ENCODE results near the gene ACSF3. TPM values are rescaled to one million over a fixed set of nuclear protein-coding genes. Genes with fewer than 3 reads are reported as not detected.

The ACSF3 gene
- total RNA-seq, 2 experiments from 2014 or later = 44.7 to 49.5 TPM

DNA sequence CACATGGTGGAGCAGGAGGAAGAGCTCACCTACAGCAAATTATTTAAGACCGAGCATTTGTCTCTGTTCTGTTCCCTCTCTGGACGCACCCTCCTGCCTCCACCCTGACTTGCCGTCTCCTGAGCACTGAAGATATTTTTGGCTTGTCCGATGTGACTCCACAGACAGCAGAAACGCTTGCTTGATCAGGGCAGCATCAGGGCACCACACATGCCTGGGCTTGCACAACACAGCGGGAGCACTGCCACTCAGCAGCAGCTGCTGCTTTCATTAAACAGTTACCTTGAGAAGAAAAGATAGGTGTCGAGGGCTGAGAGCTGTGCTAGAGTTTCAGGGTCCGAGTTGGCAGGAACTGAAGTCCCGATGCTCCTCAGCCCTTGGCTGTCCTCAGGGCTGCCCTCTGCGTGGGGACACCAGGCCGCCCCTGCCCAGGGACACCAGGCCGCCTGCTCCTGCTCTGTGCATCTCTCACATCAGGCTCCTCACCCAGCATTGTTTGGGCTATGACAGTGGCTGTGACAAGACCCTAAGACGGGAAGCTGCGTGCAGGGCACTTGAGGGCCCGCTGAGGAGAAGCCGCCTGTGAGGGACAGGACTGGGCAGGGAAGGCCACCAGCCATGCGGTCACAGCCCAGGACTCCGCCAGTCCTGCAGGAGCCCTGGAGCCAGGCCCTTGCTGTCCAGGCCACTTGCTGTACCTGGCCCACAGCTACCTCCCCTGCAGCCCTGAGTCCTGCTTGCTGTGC, 56.6 kb downstream of the ACSF3 start:
- Histone ChIP-seq H3K9me3 (ENCODE audit: control insufficient read depth in 1 of 2, insufficient read depth in 1 of 2, low read length in 2 of 2) (peaks cover 0 to 16% of the 10 kb centered on the region in 2 experiments), H3K4me1 (ENCODE audit: insufficient read depth, low read length) (no peaks in the 10 kb centered on the region), H3K36me3 (ENCODE audit: insufficient read depth, low read length) (peaks cover 33% of the 10 kb centered on the region), H3K27ac (ENCODE audit: low read depth in 1 of 2, low read length in 2 of 2) (no peak overlapping the region), H3K4me3 (ENCODE audit: low read length) (no peak overlapping the region), H3K27me3 (ENCODE audit: control insufficient read depth in 1 of 2, insufficient read depth in 2 of 2, low read length in 2 of 2) (no peaks in the 10 kb centered on the region)
- peak in 1 of 14 experiments; percentile 8 for DNase-seq
- no peak for ATAC-seq (ENCODE audit: poor library complexity)
- POLR2A ChIA-PET = no interaction called here
- H3K4me1 Mint-ChIP-seq (ENCODE audit: low read depth) = no peaks in the 10 kb centered on the region
- intact Hi-C loops (cut with DNase I, micrococcal nuclease) = no loop called here
- no peaks in the 10 kb centered on the region for H3K9me3 Mint-ChIP-seq
- peaks cover 60% of the 10 kb centered on the region for H3K36me3 Mint-ChIP-seq (ENCODE audit: low read depth)
- no peak overlapping the region for H3K4me3 Mint-ChIP-seq
- no peaks in the 10 kb centered on the region for H3K27me3 Mint-ChIP-seq
- H3K27ac Mint-ChIP-seq = peak overlapping the region; percentile 22
- CTCF ChIA-PET = no interaction called here
- TF ChIP-seq CTCF (IDR thresholded peaks at IDR 0.05) = no peak

GRCh38 chr16:89150981-89151380, 57.3 kb downstream of the ACSF3 start:
- H3K9me3 Mint-ChIP-seq = no peaks in the 10 kb centered on the region
- peaks cover 55% of the 10 kb centered on the region for H3K36me3 Mint-ChIP-seq (ENCODE audit: low read depth)
- no peaks in the 10 kb centered on the region for H3K27me3 ChIP-seq (ENCODE audit: control insufficient read depth in 1 of 2, insufficient read depth in 2 of 2, low read length in 2 of 2)
- intact Hi-C loops (cut with DNase I, micrococcal nuclease) = no loop called here
- no peaks in the 10 kb centered on the region for H3K4me1 ChIP-seq (ENCODE audit: insufficient read depth, low read length)
- H3K36me3 ChIP-seq (ENCODE audit: insufficient read depth, low read length) = peaks cover 26% of the 10 kb centered on the region
- no peak overlapping the region for H3K4me3 Mint-ChIP-seq
- CTCF ChIA-PET = no interaction called here
- H3K4me3 ChIP-seq (ENCODE audit: low read length) = no peak overlapping the region
- TF ChIP-seq CTCF (IDR thresholded peaks at IDR 0.05) = no peak
- H3K4me1 Mint-ChIP-seq (ENCODE audit: low read depth) = no peaks in the 10 kb centered on the region
- peak overlapping the region; percentile 22 for H3K27ac Mint-ChIP-seq
- H3K9me3 ChIP-seq (ENCODE audit: control insufficient read depth in 1 of 2, insufficient read depth in 1 of 2, low read length in 2 of 2) = peaks cover 0 to 16% of the 10 kb centered on the region in 2 experiments
- no peaks in the 10 kb centered on the region for H3K27me3 Mint-ChIP-seq
- ATAC-seq (ENCODE audit: poor library complexity) (no peak), DNase-seq (no peak)
- no peak overlapping the region for H3K27ac ChIP-seq (ENCODE audit: low read depth in 1 of 2, low read length in 2 of 2)
- POLR2A ChIA-PET = no interaction called here

- TF ChIP-seq CTCF (IDR thresholded peaks at IDR 0.05) = no peak
- Histone ChIP-seq H3K27me3 (ENCODE audit: control insufficient read depth in 1 of 2, insufficient read depth in 2 of 2, low read length in 2 of 2) (no peaks in the 10 kb centered on the region), H3K36me3 (ENCODE audit: insufficient read depth, low read length) (peaks cover 13% of the 10 kb centered on the region), H3K9me3 (ENCODE audit: control insufficient read depth in 1 of 2, insufficient read depth in 1 of 2, low read length in 2 of 2) (peaks cover 0 to 16% of the 10 kb centered on the region in 2 experiments), H3K27ac (ENCODE audit: low read depth in 1 of 2, low read length in 2 of 2) (no peak overlapping the region), H3K4me3 (ENCODE audit: low read length) (no peak overlapping the region), H3K4me1 (ENCODE audit: insufficient read depth, low read length) (peaks cover 7% of the 10 kb centered on the region)
- ATAC-seq (ENCODE audit: poor library complexity) (no peak), DNase-seq (no peak)
- no peak overlapping the region for H3K4me3 Mint-ChIP-seq
- intact Hi-C loops (cut with DNase I, micrococcal nuclease) = no loop called here
- POLR2A ChIA-PET = no interaction called here
- CTCF ChIA-PET = no interaction called here
- H3K27ac Mint-ChIP-seq = no peak overlapping the region
- H3K27me3 Mint-ChIP-seq = no peaks in the 10 kb centered on the region
- H3K9me3 Mint-ChIP-seq = no peaks in the 10 kb centered on the region
- peaks cover 38% of the 10 kb centered on the region for H3K36me3 Mint-ChIP-seq (ENCODE audit: low read depth)
- no peaks in the 10 kb centered on the region for H3K4me1 Mint-ChIP-seq (ENCODE audit: low read depth)
These were observed 59.4 kb downstream of the ACSF3 start for GRCh38 chr16:89152831-89153700.

Measured in CD4-positive, alpha-beta T cell (primary cell).